HEK293 (cell line): ENCODE data around the gene KLHL10.

Experiments used
- CTCF ChIA-PET: fragments of 350-600 bp; formaldehyde crosslinking; extraction: SDS; loops from one replicate; lab custom pipeline; 2021; ENCODE audit warnings: antibody characterized with exemption; lab: Yijun Ruan, JAX
- POLR2A ChIA-PET: fragments of 300-600 bp; formaldehyde crosslinking; extraction: SDS; loops from one replicate; lab custom pipeline; 2020; ENCODE audit warnings: antibody characterized with exemption, inconsistent platforms; lab: Yijun Ruan, JAX
- H3K27ac ChIP-seq: fragments of 200-500 bp; sonication (Bioruptor generic); 2 replicates; pipeline ENCODE4 v1.5.1; 2014; ENCODE audit warnings: low read depth, low read length, control low read depth, inconsistent platforms; ENCODE audit errors: extremely low read depth
- H3K36me3 ChIP-seq, 2 experiments: fragments of 200-500 bp in 1 of 2; sonication (Bioruptor generic) in 1 of 2; 1 replicate in 1 of 2; 2 replicates in 1 of 2; pipeline ENCODE4 v1.5.1; 2014 to 2017; ENCODE audit warnings: inconsistent platforms in 2 of 2, low read length in 2 of 2; ENCODE audit not compliant: control insufficient read depth in 2 of 2, insufficient read depth in 1 of 2
- H3K4me1 ChIP-seq: fragments of 200-500 bp; sonication (Bioruptor generic); 2 replicates; pipeline ENCODE4 v1.5.1; 2014; ENCODE audit warnings: mild to moderate bottlenecking, low read length, inconsistent platforms; ENCODE audit not compliant: control insufficient read depth, insufficient read depth
- H3K4me3 ChIP-seq: 2 replicates; pipeline ENCODE4 v1.5.1; 2011; ENCODE audit warnings: low read depth, mild to moderate bottlenecking, control low read depth, low read length, moderate library complexity
- H3K9me3 ChIP-seq: fragments of 200-500 bp; sonication (Bioruptor generic); 2 replicates; pipeline ENCODE4 v1.5.1; 2014; ENCODE audit warnings: low read depth, low read length, inconsistent platforms; ENCODE audit not compliant: control insufficient read depth, insufficient read depth
- KLF8 ChIP-seq: fragments of 450-650 bp; formaldehyde crosslinking; IDR thresholded peaks from 2 replicates; pipeline ENCODE4 v1.5.1; 2016; ENCODE audit warnings: missing biosample characterization, missing genetic modification characterization
- SP7 ChIP-seq: fragments of 450-650 bp; formaldehyde crosslinking; IDR thresholded peaks from 2 replicates; pipeline ENCODE4 v1.5.1; 2016; ENCODE audit warnings: missing biosample characterization, missing genetic modification characterization
- ZBTB1 ChIP-seq: fragments of 450-650 bp; formaldehyde crosslinking; IDR thresholded peaks from 2 replicates; pipeline ENCODE4 v1.5.1; 2016; ENCODE audit warnings: missing biosample characterization, missing genetic modification characterization
- ZBTB17 ChIP-seq: fragments of 450-650 bp; formaldehyde crosslinking; IDR thresholded peaks from 2 replicates; pipeline ENCODE4 v1.5.1; 2016; ENCODE audit warnings: missing biosample characterization, missing genetic modification characterization
- ZBTB21 ChIP-seq: fragments of 450-650 bp; formaldehyde crosslinking; IDR thresholded peaks from 2 replicates; pipeline ENCODE4 v1.5.1; 2017; ENCODE audit warnings: missing biosample characterization, missing genetic modification characterization
- ZEB2 ChIP-seq: fragments of 450-650 bp; formaldehyde crosslinking; IDR thresholded peaks from 2 replicates; pipeline ENCODE4 v1.5.1; 2016; ENCODE audit warnings: missing biosample characterization, missing genetic modification characterization
- ZNF10 ChIP-seq: fragments of 450-650 bp; formaldehyde crosslinking; IDR thresholded peaks from 2 replicates; pipeline ENCODE4 v1.5.1; 2017; ENCODE audit warnings: missing biosample characterization, missing genetic modification characterization
- ZNF132 ChIP-seq: fragments of 450-650 bp; formaldehyde crosslinking; IDR thresholded peaks from 2 replicates; pipeline ENCODE4 v1.5.1; 2017; ENCODE audit warnings: missing biosample characterization, missing genetic modification characterization, borderline replicate concordance
- ZNF16 ChIP-seq: fragments of 450-650 bp; formaldehyde crosslinking; IDR thresholded peaks from 2 replicates; pipeline ENCODE4 v1.5.1; 2016; ENCODE audit warnings: low read depth, missing biosample characterization, missing genetic modification characterization
- ZNF184 ChIP-seq: fragments of 450-650 bp; IDR thresholded peaks from 2 replicates; pipeline ENCODE4 v1.5.1; 2018; ENCODE audit warnings: missing biosample characterization, mild to moderate bottlenecking, missing genetic modification characterization
- ZNF202 ChIP-seq: fragments of 450-650 bp; formaldehyde crosslinking; IDR thresholded peaks from 2 replicates; pipeline ENCODE4 v1.5.1; 2016; ENCODE audit warnings: missing biosample characterization, missing genetic modification characterization, borderline replicate concordance
- ZNF274 ChIP-seq, 2 experiments: fragments of 200-500 bp in 1 of 2; fragments of 450-650 bp in 1 of 2; sonication (Bioruptor generic) in 1 of 2; formaldehyde crosslinking in 1 of 2; IDR thresholded peaks; 2 replicates each; pipeline versions ENCODE4 v1.5.1 to v1.6.1; 2014 to 2016; ENCODE audit warnings: borderline replicate concordance in 1 of 2, inconsistent platforms in 1 of 2, low read length in 1 of 2, missing biosample characterization in 1 of 2, missing genetic modification characterization in 1 of 2
- ZNF292 ChIP-seq: fragments of 450-650 bp; formaldehyde crosslinking; IDR thresholded peaks from 2 replicates; pipeline ENCODE4 v1.5.1; 2016; ENCODE audit warnings: low read depth, missing biosample characterization, missing genetic modification characterization, borderline replicate concordance
- ZNF311 ChIP-seq: fragments of 450-650 bp; formaldehyde crosslinking; IDR thresholded peaks from 2 replicates; pipeline ENCODE4 v1.5.1; 2017; ENCODE audit warnings: missing biosample characterization, missing genetic modification characterization, borderline replicate concordance
- ZNF366 ChIP-seq: fragments of 450-650 bp; formaldehyde crosslinking; conservative IDR thresholded peaks from 2 replicates; pipeline ENCODE4 v1.5.1; 2016; ENCODE audit warnings: missing biosample characterization, missing genetic modification characterization
- ZNF391 ChIP-seq: fragments of 450-650 bp; formaldehyde crosslinking; IDR thresholded peaks from 2 replicates; pipeline ENCODE4 v1.5.1; 2016; ENCODE audit warnings: low read depth, missing biosample characterization, missing genetic modification characterization, borderline replicate concordance
- ZNF394 ChIP-seq: fragments of 450-650 bp; formaldehyde crosslinking; IDR thresholded peaks from 2 replicates; pipeline ENCODE4 v1.5.1; 2016; ENCODE audit warnings: missing biosample characterization, missing genetic modification characterization, mild to moderate bottlenecking, moderate library complexity, borderline replicate concordance
- ZNF600 ChIP-seq: fragments of 450-650 bp; formaldehyde crosslinking; IDR thresholded peaks from 2 replicates; pipeline ENCODE4 v1.5.1; 2016; ENCODE audit warnings: missing biosample characterization, missing genetic modification characterization
- ZNF660 ChIP-seq: fragments of 450-650 bp; IDR thresholded peaks from 2 replicates; pipeline ENCODE4 v1.5.1; 2018; ENCODE audit warnings: missing biosample characterization, mild to moderate bottlenecking, missing genetic modification characterization
- ZNF701 ChIP-seq: fragments of 450-650 bp; formaldehyde crosslinking; IDR thresholded peaks from 2 replicates; pipeline ENCODE4 v1.5.1; 2016; ENCODE audit warnings: missing biosample characterization, missing genetic modification characterization
- ZXDB ChIP-seq: fragments of 450-650 bp; formaldehyde crosslinking; IDR thresholded peaks from 2 replicates; pipeline ENCODE4 v1.5.1; 2016; ENCODE audit warnings: missing biosample characterization, missing genetic modification characterization
- TF ChIP-seq, protein P1 (sequence below): fragments of 450-650 bp; formaldehyde crosslinking; IDR thresholded peaks from 2 replicates; pipeline ENCODE4 v1.5.1; 2016; ENCODE audit warnings: missing biosample characterization, missing genetic modification characterization
- TF ChIP-seq, protein P2 (sequence below): fragments of 450-650 bp; formaldehyde crosslinking; IDR thresholded peaks from 2 replicates; pipeline ENCODE4 v1.5.1; 2016; ENCODE audit warnings: missing biosample characterization, missing genetic modification characterization
- TF ChIP-seq, protein P3 (sequence below): fragments of 450-650 bp; formaldehyde crosslinking; IDR thresholded peaks from 2 replicates; pipeline ENCODE4 v1.5.1; 2016; ENCODE audit warnings: missing biosample characterization, missing genetic modification characterization, borderline replicate concordance

Gene KLHL10

DNA sequence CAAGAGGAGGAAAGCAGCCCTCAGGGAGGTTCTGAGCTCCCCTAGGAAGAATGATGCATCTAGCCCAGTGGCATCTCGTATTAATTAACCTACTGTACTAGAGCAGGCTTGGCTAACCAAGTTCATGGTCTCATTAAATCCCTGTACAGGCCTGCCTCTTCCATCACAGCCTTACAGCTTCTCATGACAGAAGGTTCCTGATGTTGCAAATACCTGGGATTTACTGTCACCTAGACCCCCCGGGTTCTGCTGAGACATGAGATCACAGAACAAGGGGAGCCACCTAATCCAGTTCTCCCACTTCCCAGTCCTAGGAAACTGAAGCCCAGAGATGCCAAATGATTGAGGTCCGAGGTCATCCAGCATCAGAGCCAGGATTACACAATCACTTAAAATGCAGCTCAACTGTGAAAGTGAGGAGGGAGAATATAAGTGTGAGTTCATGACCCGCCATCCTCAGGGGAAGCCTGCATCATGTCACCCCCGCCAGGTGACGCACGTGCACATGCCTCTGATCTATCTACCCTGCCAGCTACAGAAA is 57.2 kb downstream of the KLHL10 start (continued):
- TF ChIP-seq, protein P1, sequence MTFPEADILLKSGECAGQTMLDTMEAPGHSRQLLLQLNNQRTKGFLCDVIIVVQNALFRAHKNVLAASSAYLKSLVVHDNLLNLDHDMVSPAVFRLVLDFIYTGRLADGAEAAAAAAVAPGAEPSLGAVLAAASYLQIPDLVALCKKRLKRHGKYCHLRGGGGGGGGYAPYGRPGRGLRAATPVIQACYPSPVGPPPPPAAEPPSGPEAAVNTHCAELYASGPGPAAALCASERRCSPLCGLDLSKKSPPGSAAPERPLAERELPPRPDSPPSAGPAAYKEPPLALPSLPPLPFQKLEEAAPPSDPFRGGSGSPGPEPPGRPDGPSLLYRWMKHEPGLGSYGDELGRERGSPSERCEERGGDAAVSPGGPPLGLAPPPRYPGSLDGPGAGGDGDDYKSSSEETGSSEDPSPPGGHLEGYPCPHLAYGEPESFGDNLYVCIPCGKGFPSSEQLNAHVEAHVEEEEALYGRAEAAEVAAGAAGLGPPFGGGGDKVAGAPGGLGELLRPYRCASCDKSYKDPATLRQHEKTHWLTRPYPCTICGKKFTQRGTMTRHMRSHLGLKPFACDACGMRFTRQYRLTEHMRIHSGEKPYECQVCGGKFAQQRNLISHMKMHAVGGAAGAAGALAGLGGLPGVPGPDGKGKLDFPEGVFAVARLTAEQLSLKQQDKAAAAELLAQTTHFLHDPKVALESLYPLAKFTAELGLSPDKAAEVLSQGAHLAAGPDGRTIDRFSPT = 0 out of 2 replicates have a peak, but pooled peaks have one; percentile 22
- 0 out of 2 replicates have a peak, but pooled peaks have one; percentile 25 for TF ChIP-seq ZNF394 (tag by site-specific recombination)
- TF ChIP-seq ZNF202 = no peak
- TF ChIP-seq ZBTB17 (tag by site-specific recombination) = peak; percentile 83
- peak; percentile 66 for TF ChIP-seq KLF8 (tag by site-specific recombination)
- TF ChIP-seq ZEB2 (tag by site-specific recombination) = peak; percentile 85; the same call in 1 of the 2 replicates
- TF ChIP-seq, protein P2, sequence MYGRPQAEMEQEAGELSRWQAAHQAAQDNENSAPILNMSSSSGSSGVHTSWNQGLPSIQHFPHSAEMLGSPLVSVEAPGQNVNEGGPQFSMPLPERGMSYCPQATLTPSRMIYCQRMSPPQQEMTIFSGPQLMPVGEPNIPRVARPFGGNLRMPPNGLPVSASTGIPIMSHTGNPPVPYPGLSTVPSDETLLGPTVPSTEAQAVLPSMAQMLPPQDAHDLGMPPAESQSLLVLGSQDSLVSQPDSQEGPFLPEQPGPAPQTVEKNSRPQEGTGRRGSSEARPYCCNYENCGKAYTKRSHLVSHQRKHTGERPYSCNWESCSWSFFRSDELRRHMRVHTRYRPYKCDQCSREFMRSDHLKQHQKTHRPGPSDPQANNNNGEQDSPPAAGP (tag by site-specific recombination) = peak; percentile 74; the same call in 1 of the 2 replicates
- TF ChIP-seq ZNF391 (tag by site-specific recombination) = no peak
- TF ChIP-seq, protein P3, sequence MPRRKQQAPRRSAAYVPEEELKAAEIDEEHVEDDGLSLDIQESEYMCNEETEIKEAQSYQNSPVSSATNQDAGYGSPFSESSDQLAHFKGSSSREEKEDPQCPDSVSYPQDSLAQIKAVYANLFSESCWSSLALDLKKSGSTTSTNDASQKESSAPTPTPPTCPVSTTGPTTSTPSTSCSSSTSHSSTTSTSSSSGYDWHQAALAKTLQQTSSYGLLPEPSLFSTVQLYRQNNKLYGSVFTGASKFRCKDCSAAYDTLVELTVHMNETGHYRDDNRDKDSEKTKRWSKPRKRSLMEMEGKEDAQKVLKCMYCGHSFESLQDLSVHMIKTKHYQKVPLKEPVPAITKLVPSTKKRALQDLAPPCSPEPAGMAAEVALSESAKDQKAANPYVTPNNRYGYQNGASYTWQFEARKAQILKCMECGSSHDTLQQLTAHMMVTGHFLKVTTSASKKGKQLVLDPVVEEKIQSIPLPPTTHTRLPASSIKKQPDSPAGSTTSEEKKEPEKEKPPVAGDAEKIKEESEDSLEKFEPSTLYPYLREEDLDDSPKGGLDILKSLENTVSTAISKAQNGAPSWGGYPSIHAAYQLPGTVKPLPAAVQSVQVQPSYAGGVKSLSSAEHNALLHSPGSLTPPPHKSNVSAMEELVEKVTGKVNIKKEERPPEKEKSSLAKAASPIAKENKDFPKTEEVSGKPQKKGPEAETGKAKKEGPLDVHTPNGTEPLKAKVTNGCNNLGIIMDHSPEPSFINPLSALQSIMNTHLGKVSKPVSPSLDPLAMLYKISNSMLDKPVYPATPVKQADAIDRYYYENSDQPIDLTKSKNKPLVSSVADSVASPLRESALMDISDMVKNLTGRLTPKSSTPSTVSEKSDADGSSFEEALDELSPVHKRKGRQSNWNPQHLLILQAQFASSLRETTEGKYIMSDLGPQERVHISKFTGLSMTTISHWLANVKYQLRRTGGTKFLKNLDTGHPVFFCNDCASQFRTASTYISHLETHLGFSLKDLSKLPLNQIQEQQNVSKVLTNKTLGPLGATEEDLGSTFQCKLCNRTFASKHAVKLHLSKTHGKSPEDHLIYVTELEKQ (tag by site-specific recombination) = peak; percentile 62; the same call in 1 of the 2 replicates
- peak; percentile 88 for TF ChIP-seq SP7 (tag by site-specific recombination)
- peak; percentile 70; the same call in 1 of the 2 replicates for TF ChIP-seq ZNF660

DNA sequence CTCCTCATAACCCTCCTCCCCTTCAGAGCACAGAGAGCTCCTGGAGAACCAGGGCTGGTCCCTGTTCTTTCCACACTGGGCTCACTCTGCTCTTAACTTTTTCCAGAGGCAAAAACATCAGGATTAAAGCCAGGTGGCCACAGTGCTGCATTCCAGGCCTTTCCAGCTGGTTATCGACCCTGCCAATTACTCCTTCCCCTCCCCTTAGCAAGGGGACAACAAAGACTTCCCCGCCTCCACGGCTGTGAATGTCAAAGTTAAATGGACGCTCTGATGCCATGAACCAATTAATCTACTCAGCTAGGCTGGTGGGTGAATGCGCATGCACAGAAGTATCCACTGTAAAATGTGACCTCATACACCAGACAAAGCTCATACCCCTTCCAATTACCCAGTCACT is 58.0 kb downstream of the KLHL10 start:
- Histone ChIP-seq H3K27ac (0 out of 2 replicates have a peak overlapping the region, but pooled peaks have one; percentile 11), H3K36me3 (peaks cover 80 to 95% of the 10 kb centered on the region in 2 experiments), H3K9me3 (no peaks in the 10 kb centered on the region), H3K4me3 (no peak overlapping the region), H3K4me1 (no peaks in the 10 kb centered on the region)
- CTCF ChIA-PET = interaction anchor here (0.7 to 1.3 kb wide), 2 partner anchors 7 to 94 kb away, joined by 3 read pairs; no protein-coding TSS in a partner anchor
- TF ChIP-seq ZNF600 = no peak
- TF ChIP-seq ZNF132 (tag by site-specific recombination) = no peak
- TF ChIP-seq, protein P2 (tag by site-specific recombination) = no peak
- POLR2A ChIA-PET = interaction anchor here (0.6 to 2.1 kb wide), 3 partner anchors 35 to 204 kb away, joined by 3 to 7 read pairs (median 3); partner anchors contain the start of gene ODAD4

DNA sequence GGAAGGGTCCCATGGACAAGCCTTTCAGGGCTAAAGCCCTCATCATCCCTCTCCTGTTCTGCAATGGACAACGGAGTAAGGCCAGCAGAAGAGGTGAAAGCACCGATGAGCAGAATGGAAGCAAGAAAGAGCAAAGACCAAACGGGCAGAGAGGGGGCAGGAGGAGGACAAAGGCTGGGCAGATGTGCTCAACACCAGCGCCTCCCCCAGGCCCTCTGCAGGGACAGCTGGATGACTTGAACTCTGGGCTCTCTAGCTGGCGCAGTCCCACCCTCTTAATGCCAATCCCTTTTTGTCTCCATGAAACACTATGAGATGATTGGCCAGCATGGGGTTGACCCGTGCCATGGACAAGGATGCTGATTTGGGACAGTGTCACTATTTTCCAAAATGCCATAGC is 59.1 kb downstream of the KLHL10 start:
- no peaks in the 10 kb centered on the region for H3K9me3 ChIP-seq
- no peak overlapping the region for H3K27ac ChIP-seq
- ChIA-PET POLR2A (interaction anchor here (2.1 kb wide), 1 partner anchor 34 kb away, joined by 7 read pairs; the partner anchor contains the start of gene ODAD4), CTCF (interaction anchor here (0.6 to 0.7 kb wide), 2 partner anchors 39 to 1548 kb away, joined by 3 read pairs; no protein-coding TSS in a partner anchor)
- peaks cover 76 to 96% of the 10 kb centered on the region in 2 experiments for H3K36me3 ChIP-seq
- H3K4me1 ChIP-seq = no peaks in the 10 kb centered on the region
- no peak overlapping the region for H3K4me3 ChIP-seq
- TF ChIP-seq ZNF16 (tag by site-specific recombination) (no peak), ZEB2 (tag by site-specific recombination) (no peak), ZBTB1 (tag by site-specific recombination) (no peak), ZNF274 (IDR thresholded peaks at IDR 0.05; ENCODE audit: low read length) (no peak), ZNF274 (tag by site-specific recombination; IDR thresholded peaks at IDR 0.05; ENCODE audit: borderline replicate concordance) (no peak), ZNF701 (tag by site-specific recombination) (no peak), ZNF184 (tag by site-specific recombination) (no peak), ZXDB (tag by site-specific recombination) (no peak), ZNF202 (no peak), ZBTB21 (no peak), ZNF10 (no peak), ZNF366 (tag by site-specific recombination) (no peak), ZNF292 (no peak), ZNF311 (tag by site-specific recombination) (no peak)
